Stomach (tissue), 9 donors: ENCODE results near the gene ECPAS. TPM values are rescaled to one million over a fixed set of nuclear protein-coding genes. Genes with fewer than 3 reads are reported as not detected.

Experiments
- DNase-seq, 2 donors: peaks; one replicate each; pipeline versions ENCODE4 v3.0.0 to v3.0.0-alpha.2; 2013 to 2019
- H3K27ac ChIP-seq, 5 donors: fragments of 200-600 bp in 4 of 5; sonication (generic) in 4 of 5; one replicate each; pipeline ENCODE4 v1.5.1; 2013 to 2019; ENCODE audit warnings: mild to moderate bottlenecking in 1 of 5, moderate library complexity in 1 of 5
- H3K27me3 ChIP-seq, 3 donors: fragments of 200-600 bp; sonication (generic); one replicate each; pipeline ENCODE4 v1.5.1; 2017 to 2019; ENCODE audit warnings: mixed run types in 1 of 3
- H3K36me3 ChIP-seq, 4 donors: fragments of 200-600 bp; sonication (generic); 1 replicate in 3 of 4; 2 replicates in 1 of 4; pipeline ENCODE4 v1.5.1; 2016 to 2019
- H3K4me1 ChIP-seq, 4 donors: fragments of 200-600 bp; sonication (generic); one replicate each; pipeline ENCODE4 v1.5.1; 2016 to 2019
- H3K4me3 ChIP-seq, 4 donors: fragments of 200-600 bp; sonication (generic) in 3 of 4; one replicate each; pipeline ENCODE4 v1.5.1; 2016 to 2019; ENCODE audit warnings: mild to moderate bottlenecking in 1 of 4
- H3K9me3 ChIP-seq, 4 donors: fragments of 200-600 bp; sonication (generic); one replicate each; pipeline ENCODE4 v1.5.1; 2016 to 2019
- EP300 ChIP-seq: sonication (generic); formaldehyde crosslinking; IDR thresholded peaks from one replicate; pipeline ENCODE4 v1.6.1; 2017; ENCODE audit warnings: antibody characterized with exemption
- POLR2A ChIP-seq, 4 donors: fragments of 450-650 bp; IDR thresholded peaks; one replicate each; pipeline ENCODE4 v1.6.1; 2016; ENCODE audit warnings: antibody characterized with exemption in 4 of 4, control low read depth in 2 of 4, mild to moderate bottlenecking in 1 of 4, moderate library complexity in 1 of 4
- POLR2AphosphoS5 ChIP-seq, 3 donors: sonication (generic); formaldehyde crosslinking; IDR thresholded peaks; one replicate each; pipeline ENCODE4 v1.6.1; 2016; ENCODE audit warnings: antibody characterized with exemption in 3 of 3
- WGBS, 5 donors: extraction: QIAGEN DNeasy Blood & Tissue Kit in 3 of 5; methylation state at CpG; one replicate each; pipeline versions ENCODE4 v1.1.5 to v1.1.7; 2013 to 2018; 5-methylcytosine and 5-hydroxymethylcytosine counted together
- intact Hi-C: fragments of 100-400 bp; cut with DNase I; formaldehyde crosslinking; loops from one replicate; pipeline ENCODE4 v1.15.1; 2023; ENCODE audit warnings: low total_unique reads
- polyA plus RNA-seq, 3 donors: library from polyadenylated mRNA; stranded (reverse); fragments of 200-250 nt; gene quantifications; one replicate each; pipeline ENCODE4 v1.2.3, GENCODE V29; 2013
- total RNA-seq, 5 donors: library from RNA; depleted of rRNA; stranded (reverse); fragments of >200 nt; gene quantifications; one replicate each; pipeline versions ENCODE4 v1.1.0 to v1.2.3, GENCODE V29; 2014 to 2016
- TF ChIP-seq, protein P1 (sequence below), 7 experiments: fragments of 450-650 bp in 4 of 7; fragments of 200-600 bp in 3 of 7; sonication (generic) in 3 of 7; IDR thresholded peaks; one replicate each; pipeline ENCODE4 v1.5.1; 2016 to 2019; ENCODE audit warnings: antibody characterized with exemption in 7 of 7, control low read depth in 2 of 7, mild to moderate bottlenecking in 1 of 7
- donor health status: healthy with polysubstance abuse.
- donor health status: Bipolar disorder and iron deficiency.
- donor health status: healthy.

Gene ECPAS
- total and polyA plus RNA-seq, 8 donors = 13.6 to 147 (median 51.2) TPM

DNA sequence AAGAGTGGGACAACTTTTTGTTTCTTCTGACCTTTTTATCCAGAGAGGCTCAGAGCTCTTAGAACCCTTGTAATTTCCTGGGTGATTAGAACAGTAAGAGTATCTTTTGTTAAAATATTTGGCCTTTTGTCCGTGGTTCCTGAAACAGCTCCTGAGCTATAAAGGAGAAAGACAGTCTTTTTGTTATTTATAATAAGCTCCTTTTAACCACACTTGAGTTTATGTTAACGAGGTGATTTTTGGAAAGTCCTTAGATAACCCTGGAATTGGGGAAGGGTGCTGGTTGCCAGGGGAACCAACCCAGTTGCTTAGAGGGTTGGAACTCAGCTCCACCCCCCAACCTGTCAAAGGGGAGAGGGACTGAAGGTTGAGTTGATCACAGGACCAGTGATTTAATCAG is 45.6 kb upstream of the ECPAS start:
- WGBS, 5 donors = 32 to 77% (median 38%) methylated on average over 2 of the region's 2 CpGs

DNA sequence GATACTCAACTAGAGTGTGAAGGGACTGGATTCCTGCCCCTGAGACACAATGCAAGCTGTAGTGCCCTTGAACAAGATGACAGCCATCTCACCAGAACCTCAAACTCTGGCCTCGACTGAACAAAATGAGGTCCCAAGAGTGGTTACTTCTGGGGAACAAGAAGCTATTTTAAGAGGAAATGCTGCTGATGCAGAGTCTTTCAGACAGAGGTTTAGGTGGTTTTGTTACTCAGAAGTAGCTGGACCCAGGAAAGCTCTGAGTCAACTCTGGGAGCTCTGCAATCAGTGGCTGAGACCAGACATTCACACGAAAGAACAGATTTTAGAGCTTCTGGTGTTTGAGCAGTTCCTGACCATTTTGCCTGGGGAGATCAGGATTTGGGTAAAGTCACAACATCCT is 43.2 kb upstream of the ECPAS start:
- H3K36me3 ChIP-seq = peaks cover 2 to 42% (median 26%) of the 10 kb centered on the region in 4 donors
- no peak for TF ChIP-seq POLR2AphosphoS5 (IDR thresholded peaks at IDR 0.05)
- no peak for TF ChIP-seq EP300
- H3K9me3 ChIP-seq = peaks cover 0 to 8% (median 3%) of the 10 kb centered on the region in 4 donors
- no peak overlapping the region for H3K27ac ChIP-seq
- no peak for DNase-seq
- H3K4me1 ChIP-seq = peaks cover 4 to 21% (median 17%) of the 10 kb centered on the region in 4 donors
- no peak overlapping the region for H3K4me3 ChIP-seq
- WGBS, 5 donors = 81 to 92% (median 90%) methylated on average over 2 of the region's 2 CpGs
- H3K27me3 ChIP-seq = no peaks in the 10 kb centered on the region
- intact Hi-C loops = no loop called here

More for the DNA sequence above, 45.6 kb upstream of the ECPAS start:
- Histone ChIP-seq H3K4me3 (no peak overlapping the region), H3K4me1 (peaks cover 4 to 21% (median 15%) of the 10 kb centered on the region in 4 donors), H3K27me3 (no peaks in the 10 kb centered on the region), H3K9me3 (peaks cover under 1 to 32% (median 14%) of the 10 kb centered on the region in 4 donors), H3K27ac (no peak overlapping the region), H3K36me3 (peaks cover 8 to 67% (median 48%) of the 10 kb centered on the region in 4 donors)
- DNase-seq = no peak
- TF ChIP-seq, protein P1, sequence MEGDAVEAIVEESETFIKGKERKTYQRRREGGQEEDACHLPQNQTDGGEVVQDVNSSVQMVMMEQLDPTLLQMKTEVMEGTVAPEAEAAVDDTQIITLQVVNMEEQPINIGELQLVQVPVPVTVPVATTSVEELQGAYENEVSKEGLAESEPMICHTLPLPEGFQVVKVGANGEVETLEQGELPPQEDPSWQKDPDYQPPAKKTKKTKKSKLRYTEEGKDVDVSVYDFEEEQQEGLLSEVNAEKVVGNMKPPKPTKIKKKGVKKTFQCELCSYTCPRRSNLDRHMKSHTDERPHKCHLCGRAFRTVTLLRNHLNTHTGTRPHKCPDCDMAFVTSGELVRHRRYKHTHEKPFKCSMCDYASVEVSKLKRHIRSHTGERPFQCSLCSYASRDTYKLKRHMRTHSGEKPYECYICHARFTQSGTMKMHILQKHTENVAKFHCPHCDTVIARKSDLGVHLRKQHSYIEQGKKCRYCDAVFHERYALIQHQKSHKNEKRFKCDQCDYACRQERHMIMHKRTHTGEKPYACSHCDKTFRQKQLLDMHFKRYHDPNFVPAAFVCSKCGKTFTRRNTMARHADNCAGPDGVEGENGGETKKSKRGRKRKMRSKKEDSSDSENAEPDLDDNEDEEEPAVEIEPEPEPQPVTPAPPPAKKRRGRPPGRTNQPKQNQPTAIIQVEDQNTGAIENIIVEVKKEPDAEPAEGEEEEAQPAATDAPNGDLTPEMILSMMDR (IDR thresholded peaks at IDR 0.05) = no peak
- TF ChIP-seq POLR2AphosphoS5 (IDR thresholded peaks at IDR 0.05) (no peak), POLR2A (IDR thresholded peaks at IDR 0.05) (no peak), EP300 (no peak)
- intact Hi-C loops = no loop called here

DNA sequence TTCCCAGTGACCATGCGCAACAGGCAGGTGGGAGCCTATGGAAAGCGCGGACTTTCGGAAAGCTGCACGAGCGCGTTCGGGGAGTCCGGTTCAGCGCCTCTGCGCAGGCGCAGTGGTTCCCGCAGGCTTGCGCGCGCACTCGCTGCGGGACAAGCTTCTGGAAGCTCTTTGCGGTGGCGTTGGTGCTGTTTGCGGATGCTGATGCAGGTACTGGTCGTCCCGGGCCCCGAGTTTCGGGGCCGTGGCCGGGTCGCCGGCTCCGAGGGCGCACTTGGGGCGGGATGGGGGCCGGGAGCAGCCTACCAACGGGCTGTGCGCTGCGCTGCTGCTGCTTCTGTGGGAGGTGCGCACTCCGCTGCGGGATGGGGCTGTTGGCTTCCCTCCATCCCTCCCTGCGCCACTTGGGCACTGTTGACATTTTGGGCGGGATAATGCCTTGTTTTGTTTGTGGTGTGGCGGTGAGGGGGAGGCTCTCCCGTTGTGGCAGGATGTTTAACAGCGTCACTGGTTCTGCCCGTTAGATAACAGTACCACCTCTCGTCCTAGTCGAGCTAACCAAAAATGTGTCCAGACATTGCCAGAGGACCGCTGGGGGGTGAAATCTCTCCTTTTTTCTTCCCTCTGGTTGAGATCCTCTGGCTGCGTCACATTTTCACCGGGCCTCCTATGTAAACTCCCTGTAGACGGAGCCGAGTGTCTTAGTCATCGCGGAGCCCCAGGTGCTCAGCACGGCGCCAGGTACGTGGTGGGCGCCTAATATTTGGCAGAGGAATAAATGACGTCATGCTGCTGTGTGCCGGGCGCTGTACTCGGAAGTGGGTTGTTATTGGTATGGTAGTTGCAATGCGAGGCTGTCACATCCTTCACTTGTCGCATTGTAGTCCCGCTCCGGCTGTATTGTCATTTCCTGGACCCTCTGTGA is 41.1 kb upstream of the ECPAS start, which contains the start of gene ZNF483:
TSS of gene ZNF483 (plus strand) at position 124 of the 922 bp plus-strand sequence. CDS start 2,217 bp downstream, outside the sequence.
- no peaks in the 10 kb centered on the region for H3K9me3 ChIP-seq
- peaks cover 0 to 24% (median 13%) of the 10 kb centered on the region in 4 donors for H3K36me3 ChIP-seq
- H3K4me1 ChIP-seq = peaks cover 4 to 21% (median 17%) of the 10 kb centered on the region in 4 donors
- peak within 1 kb of the TSS; percentile 69 to 81 (median 75) for H3K27ac ChIP-seq
- 0 to 1% (median 1%) methylated on average over 41 to 66 of the region's 66 CpGs for WGBS, 5 donors
- H3K4me3 ChIP-seq = peak within 1 kb of the TSS; percentile 64 to 93 (median 82)
- intact Hi-C loops = no loop called here
- TF ChIP-seq, protein P1 (IDR thresholded peaks at IDR 0.05) = no peak
- TF ChIP-seq POLR2A (IDR thresholded peaks at IDR 0.05) (no peak), EP300 (no peak), POLR2AphosphoS5 (IDR thresholded peaks at IDR 0.05) (peak; percentile 42 to 71 (median 56))
- DNase-seq = peak; percentile 82 to 96
- H3K27me3 ChIP-seq = no peaks in the 10 kb centered on the region

DNA sequence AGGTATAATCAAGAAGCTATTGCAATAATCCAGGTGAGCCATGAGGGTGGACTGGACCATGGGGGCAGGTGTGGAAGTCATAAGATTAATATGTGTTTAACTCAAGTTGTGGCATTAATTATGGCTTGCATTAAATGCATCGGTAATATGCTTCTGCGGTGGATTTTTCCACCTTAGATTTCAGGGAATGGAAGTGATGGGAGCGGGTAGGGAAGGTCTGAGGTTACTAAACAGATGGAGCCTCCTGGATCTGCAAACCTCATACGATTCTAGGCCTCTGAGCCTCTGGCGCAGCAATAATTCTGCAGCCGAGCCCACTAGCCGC is 40.5 kb upstream of the ECPAS start:
- TF ChIP-seq POLR2A (IDR thresholded peaks at IDR 0.05) (no peak), POLR2AphosphoS5 (IDR thresholded peaks at IDR 0.05) (no peak), EP300 (no peak)
- Histone ChIP-seq H3K27ac (peak overlapping the region in 3 of 5 donors; percentile 75 to 81 (median 76)), H3K36me3 (peaks cover 0 to 18% (median 8%) of the 10 kb centered on the region in 4 donors), H3K27me3 (no peaks in the 10 kb centered on the region), H3K9me3 (no peaks in the 10 kb centered on the region), H3K4me1 (peaks cover 4 to 21% (median 17%) of the 10 kb centered on the region in 4 donors), H3K4me3 (peak overlapping the region; percentile 64 to 93 (median 82))
- intact Hi-C loops = no loop called here
- whole genome bisulfite sequencing, 5 donors = 21 to 32% (median 27%) methylated on average over 7 of the region's 7 CpGs
- DNase-seq = no peak

DNA sequence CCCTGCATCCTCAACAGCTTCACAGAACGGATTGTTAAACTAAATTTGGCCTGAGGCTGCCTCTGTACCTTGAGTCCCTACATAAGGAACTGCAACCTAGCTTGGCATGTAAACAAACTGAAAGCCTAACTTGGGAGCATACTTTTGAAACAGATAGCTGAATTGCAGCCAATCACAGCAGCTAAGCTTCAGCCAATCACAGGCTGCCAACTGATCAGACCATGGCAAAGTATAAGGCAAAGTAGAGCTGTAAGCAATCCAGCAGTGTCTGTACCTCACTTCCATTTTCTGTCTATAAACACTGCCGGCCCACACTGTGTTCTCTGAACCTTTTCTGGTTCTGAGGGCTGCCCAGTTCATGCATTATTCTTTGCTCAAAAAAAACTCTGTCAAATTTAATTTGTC is 31.9 kb upstream of the ECPAS start:
- DNase-seq = no peak
- Histone ChIP-seq H3K4me3 (no peak overlapping the region), H3K27me3 (no peaks in the 10 kb centered on the region), H3K36me3 (no peaks in the 10 kb centered on the region), H3K9me3 (peaks cover 0 to 8% (median 2%) of the 10 kb centered on the region in 4 donors), H3K4me1 (no peaks in the 10 kb centered on the region), H3K27ac (no peak overlapping the region)
- TF ChIP-seq POLR2A (IDR thresholded peaks at IDR 0.05) (no peak), POLR2AphosphoS5 (IDR thresholded peaks at IDR 0.05) (no peak), EP300 (no peak)
- TF ChIP-seq, protein P1 (IDR thresholded peaks at IDR 0.05) = no peak
- intact Hi-C loops = no loop called here
- 59 to 86% (median 76%) methylated on average over 2 of the region's 2 CpGs for WGBS, 5 donors
